SK-N-SH treated with all-trans-retinoic acid at 6 μM for 48 hours (cell line): ENCODE measurements around the gene ABI3BP.
A peak's percentile ranks its signal among the peaks of the same experiment; 100 is the strongest.

Experiments used
- ATAC-seq: fragments of 200-7000 bp; cut with Tn5 transposase; 3 replicates; pipeline ENCODE4 v1.9.1; 2020; ENCODE audit warnings: mild to moderate bottlenecking, moderate library complexity
- ARNTL ChIP-seq: fragments of 450-650 bp; formaldehyde crosslinking; IDR thresholded peaks from 2 replicates; pipeline ENCODE4 v1.5.0; 2020; ENCODE audit warnings: low read depth, mild to moderate bottlenecking, moderate library complexity, borderline replicate concordance
- BACH2 ChIP-seq: fragments of 250-450 bp; sonication (Bioruptor Pico); IDR thresholded peaks from 2 replicates; pipeline ENCODE4 v1.9.0; 2021; ENCODE audit warnings: mild to moderate bottlenecking, borderline replicate concordance
- CSDC2 ChIP-seq: fragments of 250-450 bp; sonication (Bioruptor Pico); IDR thresholded peaks from 2 replicates; pipeline ENCODE4 v1.5.0; 2020; ENCODE audit warnings: mild to moderate bottlenecking, moderate library complexity
- CSRNP3 ChIP-seq: fragments of 250-450 bp; sonication (Bioruptor Pico); IDR thresholded peaks from 2 replicates; pipeline ENCODE4 v1.5.1; 2021; ENCODE audit warnings: mild to moderate bottlenecking, moderate library complexity
- ESRRG ChIP-seq: fragments of 250-450 bp; sonication (Bioruptor Pico); IDR thresholded peaks from 2 replicates; pipeline ENCODE4 v1.6.1; 2021; ENCODE audit warnings: mild to moderate bottlenecking
- GLIS3 ChIP-seq: fragments of 250-450 bp; sonication (Bioruptor Pico); IDR thresholded peaks from 2 replicates; pipeline ENCODE4 v1.5.0; 2020; ENCODE audit warnings: mild to moderate bottlenecking, moderate library complexity
- ISL1 ChIP-seq: fragments of 250-450 bp; sonication (Bioruptor Pico); IDR thresholded peaks from 2 replicates; pipeline ENCODE4 v2.1.2; 2022; ENCODE audit warnings: mild to moderate bottlenecking, moderate library complexity
- OSR1 ChIP-seq: fragments of 250-450 bp; sonication (Bioruptor Pico); IDR thresholded peaks from 2 replicates; pipeline ENCODE4 v1.8.0; 2022; ENCODE audit warnings: moderate library complexity, mild to moderate bottlenecking, inconsistent platforms
- RARB ChIP-seq: fragments of 250-450 bp; sonication (Bioruptor Pico); IDR thresholded peaks from 2 replicates; pipeline ENCODE4 v1.8.0; 2021; ENCODE audit warnings: mild to moderate bottlenecking, moderate library complexity
- SNAI2 ChIP-seq: fragments of 250-450 bp; sonication (Bioruptor Pico); IDR thresholded peaks from 2 replicates; pipeline ENCODE4 v1.5.0; 2020; ENCODE audit warnings: mild to moderate bottlenecking, moderate library complexity
- TCF4 ChIP-seq: fragments of 250-450 bp; sonication (Bioruptor Pico); IDR thresholded peaks from 2 replicates; pipeline ENCODE4 v1.8.0; 2021; ENCODE audit warnings: mild to moderate bottlenecking, moderate library complexity, borderline replicate concordance
- TOX ChIP-seq: fragments of 250-450 bp; sonication (Bioruptor Pico); IDR thresholded peaks from 2 replicates; pipeline ENCODE4 v1.8.0; 2021; ENCODE audit warnings: mild to moderate bottlenecking, moderate library complexity, borderline replicate concordance
- TSHZ2 ChIP-seq: fragments of 250-450 bp; sonication (Bioruptor Pico); IDR thresholded peaks from 2 replicates; pipeline ENCODE4 v1.5.0; 2020; ENCODE audit warnings: mild to moderate bottlenecking, moderate library complexity
- ZC3H10 ChIP-seq: fragments of 250-450 bp; sonication (Bioruptor Pico); IDR thresholded peaks from 2 replicates; pipeline ENCODE4 v1.5.1; 2021; ENCODE audit warnings: mild to moderate bottlenecking, moderate library complexity
- ZFP3 ChIP-seq: fragments of 250-450 bp; sonication (Bioruptor Pico); IDR thresholded peaks from 2 replicates; pipeline ENCODE4 v1.5.0; 2020; ENCODE audit warnings: mild to moderate bottlenecking, moderate library complexity
- ZFP30 ChIP-seq: fragments of 450-650 bp; formaldehyde crosslinking; IDR thresholded peaks from 2 replicates; pipeline ENCODE4 v1.5.0; 2022; ENCODE audit warnings: mild to moderate bottlenecking, moderate library complexity
- ZNF565 ChIP-seq: fragments of 450-650 bp; formaldehyde crosslinking; conservative IDR thresholded peaks from 2 replicates; pipeline ENCODE4 v1.5.0; 2020; ENCODE audit warnings: low read depth, mild to moderate bottlenecking, moderate library complexity
- ZNF70 ChIP-seq: fragments of 450-650 bp; formaldehyde crosslinking; IDR thresholded peaks from 2 replicates; pipeline ENCODE4 v1.5.0; 2020; ENCODE audit warnings: mild to moderate bottlenecking, moderate library complexity
- ZNF8 ChIP-seq: fragments of 450-650 bp; formaldehyde crosslinking; IDR thresholded peaks from 2 replicates; pipeline ENCODE4 v1.5.0; 2020; ENCODE audit warnings: mild to moderate bottlenecking, moderate library complexity
- TF ChIP-seq, protein P1 (sequence below): fragments of 250-450 bp; sonication (Bioruptor Pico); IDR thresholded peaks from 2 replicates; pipeline ENCODE4 v1.8.0; 2020; ENCODE audit warnings: mild to moderate bottlenecking, moderate library complexity, borderline replicate concordance

The ABI3BP gene

GRCh38 chr3:100956276-100956675, 36.9 kb downstream of the ABI3BP start (continued):
- no peak for TF ChIP-seq TSHZ2 (CRISPR knock-in tag)

DNA sequence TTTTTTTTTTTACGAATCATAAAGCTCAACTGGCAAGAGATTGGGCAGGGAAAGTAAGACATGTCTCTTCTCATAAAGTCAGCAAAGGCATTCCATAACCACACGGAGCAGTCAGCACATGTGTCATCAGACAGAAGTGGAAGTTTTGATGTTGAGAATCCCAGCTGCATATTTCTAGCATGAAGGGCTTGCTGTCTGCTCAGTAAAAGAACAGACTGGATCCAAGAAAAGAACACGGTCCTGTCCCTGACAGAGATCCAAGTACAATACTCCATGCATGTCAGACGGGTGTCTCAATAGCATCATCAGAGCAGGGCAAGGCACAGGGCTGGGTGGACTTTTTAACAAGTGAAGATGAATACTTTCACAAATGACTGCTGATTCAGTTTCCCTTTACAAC, 38.2 kb downstream of the ABI3BP start:
- peak; percentile 91 for ATAC-seq
- no peak for TF ChIP-seq GLIS3 (CRISPR knock-in tag)
- no peak for TF ChIP-seq BACH2 (CRISPR knock-in tag)
- TF ChIP-seq SNAI2 (CRISPR knock-in tag): no peak
- no peak for TF ChIP-seq CSRNP3 (CRISPR knock-in tag)
- TF ChIP-seq ARNTL: no peak
- TF ChIP-seq ZFP3 (CRISPR knock-in tag): no peak
- TF ChIP-seq, all 23 proteins: peak for 0

DNA sequence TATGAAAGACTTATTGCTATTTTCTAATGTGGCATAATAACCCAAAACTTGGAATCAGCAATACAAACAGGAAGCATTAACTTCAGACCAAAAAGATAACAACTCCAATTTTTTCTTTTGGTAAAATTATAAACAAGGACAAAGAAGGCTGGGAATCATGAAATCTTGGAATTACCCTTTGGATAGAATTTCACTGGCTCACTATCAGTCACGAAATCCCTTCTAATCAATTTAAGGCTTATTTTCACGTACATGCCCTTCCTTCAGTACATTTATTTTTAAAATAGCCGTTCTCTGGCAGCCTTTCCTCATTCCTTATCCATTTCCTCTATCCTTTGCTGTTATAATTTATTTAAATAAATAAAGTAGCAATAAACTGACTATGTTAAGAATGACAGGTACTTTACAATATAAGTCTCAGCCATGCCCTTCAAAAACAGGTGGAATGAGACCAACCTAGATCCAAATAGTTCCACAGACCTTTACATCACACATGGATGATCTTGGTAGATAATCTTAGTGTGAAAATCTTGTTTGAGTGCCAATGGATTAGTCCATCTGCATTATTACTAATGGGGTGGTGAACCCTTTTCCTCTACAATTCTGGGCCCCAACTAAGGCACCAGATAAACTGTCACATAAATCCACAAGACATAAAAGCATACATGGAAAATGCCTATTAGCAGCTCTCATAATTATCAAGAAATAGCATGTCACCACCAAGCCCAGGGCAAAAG, 38.9 kb downstream of the ABI3BP start:
- ATAC-seq: no peak; the same call in 1 of the 3 replicates

DNA sequence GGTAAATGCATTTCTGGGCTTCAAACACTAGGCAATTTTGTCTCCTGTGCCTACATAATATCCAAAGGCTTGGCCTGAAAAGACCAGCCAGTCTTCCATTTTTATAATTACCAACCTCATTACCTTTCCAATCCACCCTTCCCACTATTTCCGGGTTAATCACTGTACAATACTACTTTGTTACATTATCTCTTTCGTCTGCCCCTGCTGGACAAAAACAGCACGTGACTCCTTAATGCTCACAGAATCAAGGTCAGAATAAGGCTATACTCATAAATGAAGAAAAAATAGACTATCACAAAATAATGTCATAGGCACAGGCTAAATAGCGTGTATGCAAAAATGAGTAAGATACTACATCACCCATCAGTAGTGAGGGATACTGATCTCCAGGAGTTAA, 40.1 kb downstream of the ABI3BP start:
- no peak for ATAC-seq
- no peak for TF ChIP-seq CSRNP3 (CRISPR knock-in tag)
- no peak for TF ChIP-seq BACH2 (CRISPR knock-in tag)
- no peak for TF ChIP-seq SNAI2 (CRISPR knock-in tag)
- no peak for TF ChIP-seq ARNTL
- no peak for TF ChIP-seq OSR1 (CRISPR knock-in tag)
- no peak for TF ChIP-seq ZC3H10 (CRISPR knock-in tag)
- TF ChIP-seq RARB (CRISPR knock-in tag): no peak

More for the DNA sequence above, 38.9 kb downstream of the ABI3BP start:
- no peak for TF ChIP-seq TOX (CRISPR knock-in tag)
- TF ChIP-seq ZNF70: no peak
- no peak for TF ChIP-seq TSHZ2 (CRISPR knock-in tag)
- no peak for TF ChIP-seq ZC3H10 (CRISPR knock-in tag)
- TF ChIP-seq ISL1 (CRISPR knock-in tag): no peak
- TF ChIP-seq ESRRG (CRISPR knock-in tag): no peak
- no peak for TF ChIP-seq GLIS3 (CRISPR knock-in tag)
- TF ChIP-seq ZFP3 (CRISPR knock-in tag): no peak
- TF ChIP-seq BACH2 (CRISPR knock-in tag): no peak
- no peak for TF ChIP-seq ZFP30 (CRISPR knock-in tag)
- no peak for TF ChIP-seq ARNTL
- TF ChIP-seq ZNF8 (CRISPR knock-in tag): no peak
- TF ChIP-seq, protein P1, sequence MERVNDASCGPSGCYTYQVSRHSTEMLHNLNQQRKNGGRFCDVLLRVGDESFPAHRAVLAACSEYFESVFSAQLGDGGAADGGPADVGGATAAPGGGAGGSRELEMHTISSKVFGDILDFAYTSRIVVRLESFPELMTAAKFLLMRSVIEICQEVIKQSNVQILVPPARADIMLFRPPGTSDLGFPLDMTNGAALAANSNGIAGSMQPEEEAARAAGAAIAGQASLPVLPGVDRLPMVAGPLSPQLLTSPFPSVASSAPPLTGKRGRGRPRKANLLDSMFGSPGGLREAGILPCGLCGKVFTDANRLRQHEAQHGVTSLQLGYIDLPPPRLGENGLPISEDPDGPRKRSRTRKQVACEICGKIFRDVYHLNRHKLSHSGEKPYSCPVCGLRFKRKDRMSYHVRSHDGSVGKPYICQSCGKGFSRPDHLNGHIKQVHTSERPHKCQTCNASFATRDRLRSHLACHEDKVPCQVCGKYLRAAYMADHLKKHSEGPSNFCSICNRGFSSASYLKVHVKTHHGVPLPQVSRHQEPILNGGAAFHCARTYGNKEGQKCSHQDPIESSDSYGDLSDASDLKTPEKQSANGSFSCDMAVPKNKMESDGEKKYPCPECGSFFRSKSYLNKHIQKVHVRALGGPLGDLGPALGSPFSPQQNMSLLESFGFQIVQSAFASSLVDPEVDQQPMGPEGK (CRISPR knock-in tag): no peak
- no peak for TF ChIP-seq ZNF565 (CRISPR knock-in tag)
- no peak for TF ChIP-seq CSDC2 (CRISPR knock-in tag)
- TF ChIP-seq SNAI2 (CRISPR knock-in tag): no peak
- no peak for TF ChIP-seq RARB (CRISPR knock-in tag)
- no peak for TF ChIP-seq TCF4 (CRISPR knock-in tag)
